ENCODE results near the gene TICAM2. TPM values are rescaled to one million over a fixed set of nuclear protein-coding genes. Genes with fewer than 3 reads are reported as not detected.

Gene TICAM2
- total and polyA plus RNA-seq, 2 of the 8 experiments (the other 6 are each of a cell fraction or from before 2014, with no cell fraction given): 0.02 TPM; not detected in 1

DNA sequence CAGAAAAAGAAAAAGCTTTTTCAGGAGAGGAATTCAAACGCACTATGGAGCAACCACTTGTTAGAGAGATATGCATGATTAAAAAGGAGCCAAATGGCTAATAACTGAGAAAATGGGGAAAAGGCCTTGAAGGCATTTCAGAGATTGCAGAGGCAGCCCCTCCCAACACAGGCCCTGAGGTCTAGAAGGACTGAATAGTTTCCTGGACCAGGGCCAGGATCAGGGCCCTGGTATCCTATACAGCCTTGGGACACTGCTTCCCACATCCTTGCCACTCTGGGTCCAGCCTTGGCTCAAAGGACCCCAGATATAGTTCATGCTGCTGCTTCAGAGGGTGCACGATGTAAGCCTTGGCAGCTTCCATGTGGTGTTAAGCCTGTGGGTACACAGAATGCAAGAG is 37.0 kb downstream of the TICAM2 start:
- H3K23me2 ChIP-seq (ENCODE audit: low read depth, low read length): no peaks in the 10 kb centered on the region
- CTCF ChIA-PET (ENCODE audit: partially characterized antibody): interaction anchor here (1.4 to 1.6 kb wide), 2 partner anchors 9 to 256 kb away, joined by 3 to 9 read pairs; no protein-coding TSS in a partner anchor
- H3K4me3 ChIP-seq (ENCODE audit: extremely low read depth in 1 of 4, insufficient read depth in 2 of 4, low read depth in 3 of 4, low read length in 4 of 4): no peak overlapping the region
- H2BK20ac ChIP-seq (ENCODE audit: low read length): no peak overlapping the region
- H3K79me1 ChIP-seq (ENCODE audit: low read depth, low read length): no peaks in the 10 kb centered on the region
- H2AK5ac ChIP-seq (ENCODE audit: low read depth, low read length): no peak overlapping the region
- no peak overlapping the region for H2BK12ac ChIP-seq (ENCODE audit: low read depth, low read length)
- H3K9ac ChIP-seq (replicated peaks in 1 of 4; ENCODE audit: extremely low read depth in 1 of 4, low read depth in 3 of 4, low read length in 3 of 4): no peak overlapping the region
- no peak overlapping the region for H4K5ac ChIP-seq (ENCODE audit: insufficient read length, low read depth, low read length)
- H3K27me3 ChIP-seq (replicated peaks in 1 of 4; ENCODE audit: control insufficient read depth in 3 of 4, extremely low read depth in 1 of 4, insufficient read depth in 3 of 4, low read length in 3 of 4): no peaks in the 10 kb centered on the region
- H3K4ac ChIP-seq (replicated peaks; ENCODE audit: insufficient read length, low read depth, low read length): no peak overlapping the region
- H2AFZ ChIP-seq (ENCODE audit: low read length): no peak overlapping the region
- H4K8ac ChIP-seq (ENCODE audit: extremely low read depth, insufficient read depth, low read length): no peak overlapping the region
- H3K18ac ChIP-seq (ENCODE audit: extremely low read depth, low read length): no peak overlapping the region
- H3K4me1 ChIP-seq (replicated peaks in 1 of 4; ENCODE audit: control insufficient read depth in 3 of 4, insufficient read depth in 4 of 4, low read length in 3 of 4): no peaks in the 10 kb centered on the region
- 78% methylated on average over 2 of the region's 2 CpGs; no CpG with 5 or more reads in 1 of the 2 experiments for WGBS, 2 experiments (ENCODE audit: extremely low coverage in 1 of 2, insufficient coverage in 1 of 2, insufficient read length in 1 of 2, insufficient replicate concordance in 2 of 2, low coverage in 1 of 2, low lambda C conversion rate in 2 of 2, missing lambda C conversion rate in 1 of 2)
- no peaks in the 10 kb centered on the region for H3K36me3 ChIP-seq (ENCODE audit: control insufficient read depth in 2 of 4, insufficient read depth in 4 of 4, low read length in 3 of 4)
- H3K23ac ChIP-seq (ENCODE audit: insufficient read length): no peak overlapping the region
- no peak overlapping the region for H2BK15ac ChIP-seq (ENCODE audit: low read length)
- no peak overlapping the region for H3K27ac ChIP-seq (ENCODE audit: low read depth, low read length)
- H4K20me1 ChIP-seq (replicated peaks in 1 of 2; ENCODE audit: control insufficient read depth in 1 of 2, insufficient read depth in 2 of 2, low read length in 2 of 2): no peaks in the 10 kb centered on the region
- H3K4me2 ChIP-seq (ENCODE audit: insufficient read depth in 1 of 2, low read depth in 2 of 2, low read length in 2 of 2): no peak overlapping the region
- H3K14ac ChIP-seq (ENCODE audit: insufficient read length): no peak overlapping the region
- no peak overlapping the region for H3K56ac ChIP-seq (replicated peaks; ENCODE audit: insufficient read length, low read depth, low read length)
- H2BK120ac ChIP-seq (replicated peaks; ENCODE audit: low read depth, low read length): no peak overlapping the region
- DNase-seq (ENCODE audit: low read depth in 1 of 2, low spot score in 2 of 2): no peak
- no peaks in the 10 kb centered on the region for H3K9me3 ChIP-seq (ENCODE audit: insufficient read depth in 2 of 2, low read depth in 1 of 2, low read length in 1 of 2)
- FAIRE-seq: no peak
- H3K79me2 ChIP-seq (ENCODE audit: control insufficient read depth in 1 of 2, insufficient read depth in 2 of 2, low read length in 2 of 2): no peaks in the 10 kb centered on the region
- H2BK5ac ChIP-seq (ENCODE audit: low read depth, low read length): no peak overlapping the region
- H4K91ac ChIP-seq (replicated peaks; ENCODE audit: insufficient read length, low read length): no peak overlapping the region
- POLR2A ChIA-PET (ENCODE audit: partially characterized antibody): interaction anchor here (0.6 kb wide), 1 partner anchor 60 kb away, joined by 3 read pairs; the partner anchor contains the start of gene TMED7
- TF ChIP-seq, protein P1, sequence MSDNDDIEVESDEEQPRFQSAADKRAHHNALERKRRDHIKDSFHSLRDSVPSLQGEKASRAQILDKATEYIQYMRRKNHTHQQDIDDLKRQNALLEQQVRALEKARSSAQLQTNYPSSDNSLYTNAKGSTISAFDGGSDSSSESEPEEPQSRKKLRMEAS (IDR thresholded peaks at IDR 0.05): no peak
- no peak for TF ChIP-seq NANOG (IDR thresholded peaks at IDR 0.05; ENCODE audit: insufficient read depth, low read depth, low read length, poor library complexity, severe bottlenecking)

All from H1 (cell line).